GM10266 (cell line): ENCODE data around the gene OXCT2.

Experiments used
- DNase-seq: peaks from one replicate; pipeline ENCODE4 v3.0.0; 2012; ENCODE audit errors: extremely low spot score
- CTCF ChIP-seq: IDR thresholded peaks from 2 replicates; pipeline ENCODE4 v1.5.1; 2012; ENCODE audit warnings: mild to moderate bottlenecking, low read depth; ENCODE audit not compliant: control insufficient read depth, insufficient read depth; ENCODE audit errors: missing control alignments

OXCT2 gene

GRCh38 chr1:39727221-39727931, 43.8 kb downstream of the OXCT2 start:
- no peak for DNase-seq
- TF ChIP-seq CTCF, result no peak

- TF ChIP-seq CTCF, result no peak
- no peak for DNase-seq
These were observed 44.5 kb downstream of the OXCT2 start for GRCh38 chr1:39726600-39726999.

- no peak for DNase-seq
- TF ChIP-seq CTCF, result no peak
These were observed 48.7 kb downstream of the OXCT2 start for GRCh38 chr1:39722495-39722894.

GRCh38 chr1:39721664-39722063, 49.5 kb downstream of the OXCT2 start:
- no peak for TF ChIP-seq CTCF
- DNase-seq, result no peak

- peak; percentile 49 for DNase-seq
These were observed 50.8 kb downstream of the OXCT2 start for GRCh38 chr1:39720094-39720999.

More at GRCh38 chr1:39720094-39720999, 50.8 kb downstream of the OXCT2 start:
- TF ChIP-seq CTCF, result peak; percentile 63
